ENCODE data around the gene SIGLEC7. TPM values are rescaled to one million over a fixed set of nuclear protein-coding genes. Genes with fewer than 3 reads are reported as not detected.

SIGLEC7 gene
- total RNA-seq, 1 experiment from 2014 or later = not detected

DNA sequence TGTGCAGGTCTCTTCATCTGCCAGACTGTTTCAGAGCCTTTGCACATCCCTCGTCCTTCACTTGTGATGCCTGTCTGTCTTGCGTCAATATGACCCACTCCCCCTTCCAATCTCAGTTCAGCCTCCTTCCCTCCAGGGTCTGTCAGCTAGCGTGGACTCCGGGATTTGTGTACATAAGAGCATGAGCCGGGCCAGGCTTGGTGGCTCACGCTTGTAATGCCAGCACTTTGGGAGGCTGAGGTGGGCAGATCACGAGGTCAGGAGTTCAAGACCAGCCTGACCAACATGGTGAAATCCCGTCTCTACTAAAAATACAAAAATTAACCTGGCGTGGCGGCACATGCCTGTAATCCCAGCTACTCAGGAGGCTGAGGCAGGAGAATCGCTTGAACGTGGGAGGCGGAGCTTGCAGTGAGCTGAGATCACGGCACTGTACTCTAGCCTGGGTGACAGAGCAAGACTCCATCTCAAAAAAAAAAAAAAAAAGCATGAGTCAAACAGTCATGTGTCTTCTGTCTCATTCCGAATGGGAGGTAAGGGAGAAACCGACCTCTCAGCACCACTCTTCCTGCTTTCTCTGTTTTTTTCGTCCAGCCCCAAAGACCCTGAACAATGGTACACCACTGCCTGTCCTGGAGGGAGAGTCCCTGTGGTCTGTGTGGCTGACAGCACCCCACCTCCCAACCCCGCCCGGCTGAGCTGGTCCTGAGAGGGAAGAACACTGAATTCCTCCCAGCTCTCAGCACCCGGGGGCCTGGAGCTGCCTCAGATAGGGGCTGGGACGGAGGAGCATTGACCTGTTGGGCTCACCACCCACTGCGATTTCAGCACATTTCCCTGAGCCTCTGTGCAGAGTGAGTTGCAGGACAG, 19.8 kb upstream of the SIGLEC7 start:
- TF ChIP-seq, protein P1, sequence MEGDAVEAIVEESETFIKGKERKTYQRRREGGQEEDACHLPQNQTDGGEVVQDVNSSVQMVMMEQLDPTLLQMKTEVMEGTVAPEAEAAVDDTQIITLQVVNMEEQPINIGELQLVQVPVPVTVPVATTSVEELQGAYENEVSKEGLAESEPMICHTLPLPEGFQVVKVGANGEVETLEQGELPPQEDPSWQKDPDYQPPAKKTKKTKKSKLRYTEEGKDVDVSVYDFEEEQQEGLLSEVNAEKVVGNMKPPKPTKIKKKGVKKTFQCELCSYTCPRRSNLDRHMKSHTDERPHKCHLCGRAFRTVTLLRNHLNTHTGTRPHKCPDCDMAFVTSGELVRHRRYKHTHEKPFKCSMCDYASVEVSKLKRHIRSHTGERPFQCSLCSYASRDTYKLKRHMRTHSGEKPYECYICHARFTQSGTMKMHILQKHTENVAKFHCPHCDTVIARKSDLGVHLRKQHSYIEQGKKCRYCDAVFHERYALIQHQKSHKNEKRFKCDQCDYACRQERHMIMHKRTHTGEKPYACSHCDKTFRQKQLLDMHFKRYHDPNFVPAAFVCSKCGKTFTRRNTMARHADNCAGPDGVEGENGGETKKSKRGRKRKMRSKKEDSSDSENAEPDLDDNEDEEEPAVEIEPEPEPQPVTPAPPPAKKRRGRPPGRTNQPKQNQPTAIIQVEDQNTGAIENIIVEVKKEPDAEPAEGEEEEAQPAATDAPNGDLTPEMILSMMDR (IDR thresholded peaks at IDR 0.05; ENCODE audit: unreplicated experiment) = no peak
- CTCF ChIA-PET = interaction anchor here (0.6 kb wide), 1 partner anchor 163 kb away, joined by 3 read pairs; no protein-coding TSS in a partner anchor
- Mint-ChIP-seq H3K27ac (ENCODE audit: unreplicated experiment) (no peak overlapping the region), H3K4me1 (ENCODE audit: low read depth, unreplicated experiment) (no peaks in the 10 kb centered on the region), H3K27me3 (ENCODE audit: unreplicated experiment) (no peaks in the 10 kb centered on the region), H3K36me3 (ENCODE audit: insufficient read depth, unreplicated experiment) (no peaks in the 10 kb centered on the region), H3K4me3 (ENCODE audit: low read depth, unreplicated experiment) (no peak overlapping the region), H3K9me3 (ENCODE audit: low read depth, unreplicated experiment) (no peaks in the 10 kb centered on the region)
- BruUV-seq (replicated peaks) = no TSS peak
- no peak for DNase-seq
- intact Hi-C loops (cut with micrococcal nuclease; ENCODE audit: unreplicated experiment) = no loop called here

DNA sequence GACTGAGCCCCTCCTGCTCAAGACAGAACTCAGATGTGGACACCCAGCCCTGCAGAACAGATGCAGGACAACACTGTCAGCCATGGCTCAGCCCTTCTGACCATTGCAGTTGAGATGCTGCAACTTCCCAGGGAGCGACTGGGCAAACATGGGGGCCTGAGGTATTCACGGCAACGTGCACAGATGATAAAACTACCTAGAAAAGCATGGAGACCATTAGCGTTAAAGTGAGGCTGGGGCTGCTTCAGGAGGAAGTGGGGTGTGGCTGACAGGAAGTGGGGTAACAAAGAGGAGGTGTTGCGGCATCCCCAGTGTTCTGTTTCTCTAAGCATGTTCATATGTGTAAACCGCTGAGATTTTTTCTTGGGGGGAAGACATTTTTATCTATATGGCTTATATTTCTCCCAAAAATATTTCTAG, 18.7 kb upstream of the SIGLEC7 start:
- TF ChIP-seq, protein P1 (IDR thresholded peaks at IDR 0.05; ENCODE audit: unreplicated experiment) = no peak
- intact Hi-C loops (cut with micrococcal nuclease; ENCODE audit: unreplicated experiment) = no loop called here
- H3K27me3 Mint-ChIP-seq (ENCODE audit: unreplicated experiment) = no peaks in the 10 kb centered on the region
- no peak overlapping the region for H3K27ac Mint-ChIP-seq (ENCODE audit: unreplicated experiment)
- H3K36me3 Mint-ChIP-seq (ENCODE audit: insufficient read depth, unreplicated experiment) = no peaks in the 10 kb centered on the region
- no peak for DNase-seq
- CTCF ChIA-PET = no interaction called here
- H3K4me3 Mint-ChIP-seq (ENCODE audit: low read depth, unreplicated experiment) = no peak overlapping the region
- H3K4me1 Mint-ChIP-seq (ENCODE audit: low read depth, unreplicated experiment) = peaks cover 1% of the 10 kb centered on the region
- no TSS peak for BruUV-seq (replicated peaks)
- H3K9me3 Mint-ChIP-seq (ENCODE audit: low read depth, unreplicated experiment) = no peaks in the 10 kb centered on the region

DNA sequence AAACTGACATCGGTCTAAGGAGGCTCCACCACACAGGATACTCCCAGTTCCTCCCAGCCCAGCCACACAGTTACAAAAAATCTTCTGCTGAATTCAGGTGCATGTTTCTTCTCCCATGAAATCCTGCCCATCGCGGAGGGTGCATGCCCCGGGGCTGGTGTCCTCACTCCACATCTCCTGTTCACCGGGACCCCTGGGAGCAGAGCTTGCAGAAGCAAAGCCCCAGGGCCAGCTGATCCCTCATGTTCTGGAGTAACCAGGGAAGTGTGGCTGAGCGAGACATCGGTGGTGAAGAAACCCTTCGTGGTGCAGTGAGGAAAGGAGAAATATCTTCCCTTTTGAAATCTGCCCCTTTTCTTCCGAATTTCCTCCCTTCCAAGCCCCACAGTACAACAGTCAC, 18.3 kb upstream of the SIGLEC7 start:
- Mint-ChIP-seq H3K4me3 (ENCODE audit: low read depth, unreplicated experiment) (no peak overlapping the region), H3K36me3 (ENCODE audit: insufficient read depth, unreplicated experiment) (no peaks in the 10 kb centered on the region), H3K27ac (ENCODE audit: unreplicated experiment) (no peak overlapping the region), H3K4me1 (ENCODE audit: low read depth, unreplicated experiment) (peaks cover 5% of the 10 kb centered on the region), H3K9me3 (ENCODE audit: low read depth, unreplicated experiment) (no peaks in the 10 kb centered on the region), H3K27me3 (ENCODE audit: unreplicated experiment) (no peaks in the 10 kb centered on the region)
- no TSS peak for BruUV-seq (replicated peaks)
- no peak for DNase-seq
- TF ChIP-seq, protein P1 (IDR thresholded peaks at IDR 0.05; ENCODE audit: unreplicated experiment) = no peak
- intact Hi-C loops (cut with micrococcal nuclease; ENCODE audit: unreplicated experiment) = no loop called here
- CTCF ChIA-PET = no interaction called here

GRCh38 chr19:51124216-51124615, 17.9 kb upstream of the SIGLEC7 start:
- Mint-ChIP-seq H3K36me3 (ENCODE audit: insufficient read depth, unreplicated experiment) (no peaks in the 10 kb centered on the region), H3K27ac (ENCODE audit: unreplicated experiment) (no peak overlapping the region), H3K27me3 (ENCODE audit: unreplicated experiment) (no peaks in the 10 kb centered on the region), H3K4me1 (ENCODE audit: low read depth, unreplicated experiment) (peaks cover 8% of the 10 kb centered on the region), H3K4me3 (ENCODE audit: low read depth, unreplicated experiment) (no peak overlapping the region), H3K9me3 (ENCODE audit: low read depth, unreplicated experiment) (no peaks in the 10 kb centered on the region)
- no peak for DNase-seq
- CTCF ChIA-PET = no interaction called here
- TF ChIP-seq, protein P1 (IDR thresholded peaks at IDR 0.05; ENCODE audit: unreplicated experiment) = no peak
- intact Hi-C loops (cut with micrococcal nuclease; ENCODE audit: unreplicated experiment) = no loop called here
- BruUV-seq (replicated peaks) = no TSS peak

Data from Calu3 (cell line).